CD4-positive, alpha-beta T cell (primary cell): ENCODE results near the gene C2orf49. TPM values are rescaled to one million over a fixed set of nuclear protein-coding genes. Genes with fewer than 3 reads are reported as not detected.

Experiments
- ATAC-seq: fragments of 200-7000 bp; cut with Tn5 transposase; one replicate; pipeline ENCODE4 v1.10.0; 2022; ENCODE audit warnings: mild to moderate bottlenecking; ENCODE audit not compliant: poor library complexity
- CTCF ChIA-PET: fragments of 350-600 bp; sonication (Branson Sonifier 250); formaldehyde crosslinking; loops from one replicate; lab custom pipeline; 2021; ENCODE audit warnings: antibody characterized with exemption, inconsistent platforms; lab: Charles Lee
- POLR2A ChIA-PET: fragments of 350-600 bp; sonication (Branson Sonifier 250); formaldehyde crosslinking; loops from one replicate; lab custom pipeline; 2021; ENCODE audit warnings: antibody characterized with exemption, inconsistent platforms; lab: Charles Lee
- DNase-seq, 14 experiments: peaks; one replicate each; pipeline ENCODE4 v3.0.0-alpha.2; 2013 to 2020; ENCODE audit warnings: mixed read lengths in 2 of 14
- H3K27ac ChIP-seq, 2 donors: one replicate each; pipeline versions ENCODE4 v1.5.1 to v1.7.0; 2013; ENCODE audit warnings: low read length in 2 of 2, low read depth in 1 of 2, mild to moderate bottlenecking in 1 of 2
- H3K27me3 ChIP-seq, 2 experiments: 1 replicate in 1 of 2; 2 replicates in 1 of 2; pipeline versions ENCODE4 v1.6.1 to v1.7.0; 2013; ENCODE audit warnings: low read length in 2 of 2, control low read depth in 1 of 2, mild to moderate bottlenecking in 1 of 2, moderate library complexity in 1 of 2; ENCODE audit not compliant: insufficient read depth in 2 of 2, control insufficient read depth in 1 of 2
- H3K36me3 ChIP-seq: one replicate; pipeline ENCODE4 v1.6.1; 2013; ENCODE audit warnings: low read length, control low read depth; ENCODE audit not compliant: insufficient read depth
- H3K4me1 ChIP-seq: one replicate; pipeline ENCODE4 v1.6.1; 2013; ENCODE audit warnings: low read length, control low read depth; ENCODE audit not compliant: insufficient read depth
- H3K4me3 ChIP-seq: one replicate; pipeline ENCODE4 v1.5.1; 2013; ENCODE audit warnings: mild to moderate bottlenecking, low read length, moderate library complexity
- H3K9me3 ChIP-seq, 2 experiments: 1 replicate in 1 of 2; 2 replicates in 1 of 2; pipeline versions ENCODE4 v1.6.1 to v1.7.0; 2013; ENCODE audit warnings: low read length in 2 of 2, mild to moderate bottlenecking in 2 of 2, control low read depth in 1 of 2, moderate library complexity in 1 of 2; ENCODE audit not compliant: control insufficient read depth in 1 of 2, insufficient read depth in 1 of 2
- H3K27ac Mint-ChIP-seq: one replicate; pipeline ENCODE4 v1.8.0; 2020; ENCODE audit warnings: mixed read lengths
- H3K27me3 Mint-ChIP-seq: one replicate; pipeline ENCODE4 v1.8.0; 2021; ENCODE audit warnings: mixed read lengths
- H3K36me3 Mint-ChIP-seq: one replicate; pipeline ENCODE4 v1.8.0; 2021; ENCODE audit warnings: low read depth, mixed read lengths
- H3K4me1 Mint-ChIP-seq: one replicate; pipeline ENCODE4 v1.8.0; 2021; ENCODE audit warnings: low read depth, mixed read lengths
- H3K4me3 Mint-ChIP-seq: one replicate; pipeline ENCODE4 v1.8.0; 2020; ENCODE audit warnings: mild to moderate bottlenecking, mixed read lengths
- H3K9me3 Mint-ChIP-seq: one replicate; pipeline ENCODE4 v1.8.0; 2020; ENCODE audit warnings: mixed read lengths
- CTCF ChIP-seq: fragments of 200-600 bp; IDR thresholded peaks from one replicate; pipeline ENCODE4 v1.8.0; 2022; ENCODE audit warnings: antibody characterized with exemption, mild to moderate bottlenecking
- intact Hi-C, 2 experiments: fragments of 100-400 bp; cut with DNase I in 1 of 2; cut with micrococcal nuclease in 1 of 2; formaldehyde crosslinking; loops; one replicate each; pipeline versions ENCODE4 v1.15.1 to v1.9.0; 2023 to 2025; cut with DNase I, micrococcal nuclease
- total RNA-seq, 174 experiments: library from RNA in 2 of 174; stranded (reverse) in 2 of 174; gene quantifications; one replicate each; pipeline ENCODE4 v1.2.3 and lab custom pipeline; 2021 to 2026

Gene C2orf49
- total RNA-seq, 2 experiments from 2014 or later: 28.8 to 29.4 TPM

- POLR2A ChIA-PET: interaction anchor here (3.3 kb wide), 1 partner anchor 10 kb away, joined by 23 read pairs; the partner anchor contains the start of gene C2orf49
- H3K27ac ChIP-seq: no peak overlapping the region
- CTCF ChIA-PET: no interaction called here
- peaks cover 39% of the 10 kb centered on the region for H3K36me3 Mint-ChIP-seq
- H3K27me3 ChIP-seq: no peaks in the 10 kb centered on the region
- peaks cover 3% of the 10 kb centered on the region for H3K36me3 ChIP-seq
- DNase-seq (no peak), ATAC-seq (no peak)
- H3K4me3 ChIP-seq: no peak overlapping the region
- intact Hi-C loops: loop anchor here in 1 of 2 experiments (10.0 kb wide), 1 partner anchor 867 kb away; the partner anchor contains the start of gene UXS1
- H3K4me3 Mint-ChIP-seq: peak overlapping the region; percentile 91
- peaks cover 66% of the 10 kb centered on the region for H3K4me1 Mint-ChIP-seq
- H3K4me1 ChIP-seq: peaks cover 29% of the 10 kb centered on the region
- TF ChIP-seq CTCF: no peak
- H3K27me3 Mint-ChIP-seq: no peaks in the 10 kb centered on the region
- no peaks in the 10 kb centered on the region for H3K9me3 ChIP-seq
- H3K9me3 Mint-ChIP-seq: no peaks in the 10 kb centered on the region
- peak overlapping the region; percentile 90 for H3K27ac Mint-ChIP-seq
These were observed 9.7 kb upstream of the C2orf49 start for GRCh38 chr2:105327690-105328089.

GRCh38 chr2:105328281-105329196, 8.8 kb upstream of the C2orf49 start:
- H3K36me3 Mint-ChIP-seq: peaks cover 36% of the 10 kb centered on the region
- peak overlapping the region; percentile 69 for H3K4me3 ChIP-seq
- H3K27me3 Mint-ChIP-seq: no peaks in the 10 kb centered on the region
- no peak for ATAC-seq
- H3K27ac ChIP-seq: peak overlapping the region; percentile 21 to 41
- no peaks in the 10 kb centered on the region for H3K9me3 Mint-ChIP-seq
- peak in 4 of 14 experiments; percentile 26 to 67 (median 46) for DNase-seq
- intact Hi-C loops: loop anchor here in 1 of 2 experiments (10.0 kb wide), 1 partner anchor 866 kb away; the partner anchor contains the start of gene UXS1
- TF ChIP-seq CTCF: no peak
- ChIA-PET CTCF (no interaction called here), POLR2A (interaction anchor here (0.8 to 3.3 kb wide), 5 partner anchors 10 to 218 kb away, joined by 3 to 23 read pairs (median 3); partner anchors contain the start of gene C2orf49)
- peaks cover under 1% of the 10 kb centered on the region for H3K36me3 ChIP-seq
- H3K4me1 Mint-ChIP-seq: peaks cover 58% of the 10 kb centered on the region
- no peaks in the 10 kb centered on the region for H3K9me3 ChIP-seq
- H3K27me3 ChIP-seq: no peaks in the 10 kb centered on the region
- peak overlapping the region; percentile 90 for H3K27ac Mint-ChIP-seq
- H3K4me1 ChIP-seq: peaks cover 29% of the 10 kb centered on the region
- H3K4me3 Mint-ChIP-seq: peak overlapping the region; percentile 91

- peak overlapping the region; percentile 91 for H3K4me3 Mint-ChIP-seq
- no peaks in the 10 kb centered on the region for H3K9me3 ChIP-seq
- ATAC-seq (peak; percentile 23), DNase-seq (peak in 1 of 14 experiments; percentile 16)
- H3K36me3 ChIP-seq: no peaks in the 10 kb centered on the region
- peak overlapping the region; percentile 21 to 41 for H3K27ac ChIP-seq
- H3K27ac Mint-ChIP-seq: peak overlapping the region; percentile 90
- H3K27me3 ChIP-seq: no peaks in the 10 kb centered on the region
- TF ChIP-seq CTCF: no peak
- ChIA-PET CTCF (interaction anchor here (0.9 kb wide), 1 partner anchor 9 kb away, joined by 3 read pairs; no protein-coding TSS in a partner anchor), POLR2A (interaction anchor here (0.8 to 3.3 kb wide), 5 partner anchors 9 to 218 kb away, joined by 3 to 23 read pairs (median 3); partner anchors contain the start of gene C2orf49)
- H3K4me3 ChIP-seq: peak overlapping the region; percentile 69
- no peaks in the 10 kb centered on the region for H3K9me3 Mint-ChIP-seq
- H3K4me1 Mint-ChIP-seq: peaks cover 51% of the 10 kb centered on the region
- peaks cover 31% of the 10 kb centered on the region for H3K36me3 Mint-ChIP-seq
- intact Hi-C loops: loop anchor here in 1 of 2 experiments (10.0 kb wide), 1 partner anchor 866 kb away; the partner anchor contains the start of gene UXS1
- no peaks in the 10 kb centered on the region for H3K27me3 Mint-ChIP-seq
- H3K4me1 ChIP-seq: peaks cover 29% of the 10 kb centered on the region
These were observed 8.2 kb upstream of the C2orf49 start for GRCh38 chr2:105329197-105329554.
